Fibroblast of lung (primary cell): Measurements from ENCODE around the gene TRMT2A.

ENCODE experiments used
- CTCF ChIP-seq, 2 donors: IDR thresholded peaks in 1 of 2; conservative IDR thresholded peaks in 1 of 2; 1 replicate in 1 of 2; 2 replicates in 1 of 2; pipeline ENCODE4 v1.5.1; 2011 to 2012; ENCODE audit warnings: low read length in 2 of 2, control low read depth in 1 of 2, inconsistent platforms in 1 of 2, low read depth in 1 of 2, mild to moderate bottlenecking in 1 of 2
- EZH2 ChIP-seq: IDR thresholded peaks from 2 replicates; pipeline ENCODE4 v1.5.1; 2012; ENCODE audit warnings: low read length, control low read depth, mild to moderate bottlenecking; ENCODE audit errors: missing control alignments

- TF ChIP-seq CTCF (conservative IDR thresholded peaks at IDR 0.05 in 1 of 2, IDR thresholded peaks at IDR 0.05 in 1 of 2; ENCODE audit: low read depth in 1 of 2, low read length in 2 of 2) (no peak), EZH2 (no peak)
Observed at GRCh38 chr22:20105456-20106204, 11.4 kb downstream of the TRMT2A start.
